NCI-H446 (cell line): Measurements from ENCODE around the gene KLHDC2.
"Not testable (repeated sequence)": the region's sequence is repeated elsewhere in the genome, so short reads cannot be mapped to it uniquely, and the experiment has no call there.

Source experiments
- DNase-seq, 2 experiments: peaks; one replicate each; lab custom pipeline; 2025; lab: John Stamatoyannopoulos, UW

Gene KLHDC2, protein sequence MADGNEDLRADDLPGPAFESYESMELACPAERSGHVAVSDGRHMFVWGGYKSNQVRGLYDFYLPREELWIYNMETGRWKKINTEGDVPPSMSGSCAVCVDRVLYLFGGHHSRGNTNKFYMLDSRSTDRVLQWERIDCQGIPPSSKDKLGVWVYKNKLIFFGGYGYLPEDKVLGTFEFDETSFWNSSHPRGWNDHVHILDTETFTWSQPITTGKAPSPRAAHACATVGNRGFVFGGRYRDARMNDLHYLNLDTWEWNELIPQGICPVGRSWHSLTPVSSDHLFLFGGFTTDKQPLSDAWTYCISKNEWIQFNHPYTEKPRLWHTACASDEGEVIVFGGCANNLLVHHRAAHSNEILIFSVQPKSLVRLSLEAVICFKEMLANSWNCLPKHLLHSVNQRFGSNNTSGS

DNA sequence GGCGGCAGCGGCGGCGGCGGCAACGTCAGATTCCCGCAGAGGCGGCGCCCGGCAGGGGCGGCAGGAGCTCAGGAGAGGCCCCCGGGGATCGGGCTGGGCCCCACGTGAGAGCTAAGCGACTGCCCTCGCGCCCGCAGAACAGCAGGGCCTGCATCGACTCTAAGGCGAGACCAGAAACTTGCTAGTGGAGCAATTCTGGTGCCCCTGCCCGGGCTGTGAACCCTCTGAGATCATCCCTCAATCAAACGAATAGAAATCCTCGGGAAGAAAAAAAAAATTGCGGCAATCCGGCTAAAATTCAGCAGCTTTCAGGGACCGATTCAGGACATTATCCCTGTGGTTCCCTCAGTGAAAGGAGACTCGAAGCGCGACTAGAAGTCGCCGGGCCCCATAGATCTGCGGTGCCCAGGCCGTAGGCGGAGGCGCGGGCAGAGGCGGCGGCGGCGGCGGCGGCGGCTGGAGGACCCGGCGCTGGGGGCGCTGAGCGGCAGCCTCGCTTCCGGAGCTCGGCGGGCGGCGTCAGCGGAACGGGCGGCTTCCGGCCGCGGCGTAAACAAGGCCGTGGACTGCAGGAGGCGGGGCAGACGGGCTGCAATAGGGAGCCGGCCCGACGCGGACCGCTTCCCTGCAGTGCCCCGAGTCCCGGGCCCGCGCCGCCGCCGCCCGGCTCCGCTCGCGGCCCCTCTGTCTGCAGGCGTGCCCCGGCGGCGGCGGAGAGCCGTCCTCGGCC, at the start of gene KLHDC2:
TSS of gene KLHDC2 (plus strand) at position 583 of the 730 bp plus-strand sequence. CDS start 316 bp downstream, outside the sequence.
- peak; percentile 58 to 88 for DNase-seq

DNA sequence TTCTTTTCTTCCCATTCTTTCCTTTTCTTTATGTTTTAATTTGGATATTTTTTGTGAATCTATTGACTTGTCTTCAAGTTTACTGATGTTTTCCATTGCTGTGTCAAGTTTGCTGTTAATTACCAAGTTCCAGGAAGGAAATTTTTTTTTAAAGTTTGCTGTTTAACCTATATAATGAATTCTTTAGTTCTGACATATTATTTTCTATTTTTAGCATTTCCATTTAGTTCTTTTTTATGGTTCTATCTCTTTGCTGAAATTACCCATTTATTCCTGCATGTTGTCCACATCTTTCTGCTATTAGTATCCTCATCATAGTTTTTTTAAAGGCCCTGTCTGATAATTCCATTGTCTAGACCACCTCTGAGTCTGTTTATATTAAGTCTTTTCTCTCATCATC, 47.2 kb upstream of the KLHDC2 start:
- no peak for DNase-seq

DNA sequence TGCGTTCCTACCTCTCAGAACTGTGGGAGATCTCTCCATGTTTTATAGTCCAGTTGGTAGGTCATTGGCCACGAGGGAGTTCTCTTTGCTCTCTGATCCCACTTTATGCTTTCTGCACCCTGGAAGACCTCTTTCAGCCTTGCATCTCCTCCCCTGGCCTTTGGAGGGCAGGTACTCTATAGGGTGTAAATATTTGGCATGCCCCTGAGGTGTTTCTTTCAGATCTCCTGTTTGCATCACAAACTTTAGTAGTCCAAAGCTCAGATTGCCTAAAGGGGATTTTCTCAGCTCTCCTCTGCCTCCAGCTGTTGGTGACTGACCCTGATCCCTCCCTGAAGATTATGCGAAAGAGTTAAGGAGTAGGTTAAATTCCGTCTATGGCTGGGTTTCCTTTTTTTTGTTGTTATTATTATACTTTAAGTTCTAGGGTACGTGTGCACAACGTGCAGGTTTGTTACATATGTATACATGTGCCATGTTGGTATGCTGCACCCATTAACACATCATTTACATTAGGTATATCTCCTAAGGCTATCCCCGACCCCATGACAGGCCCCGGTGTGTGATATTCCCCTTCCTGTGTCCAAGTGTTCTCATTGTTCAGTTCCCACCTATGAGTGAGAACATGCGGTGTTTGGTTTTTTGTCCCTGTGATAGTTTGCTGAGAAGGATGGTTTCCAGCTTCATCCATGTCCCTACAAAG, 46.1 kb upstream of the KLHDC2 start:
- not testable (repeated sequence) for DNase-seq

DNA sequence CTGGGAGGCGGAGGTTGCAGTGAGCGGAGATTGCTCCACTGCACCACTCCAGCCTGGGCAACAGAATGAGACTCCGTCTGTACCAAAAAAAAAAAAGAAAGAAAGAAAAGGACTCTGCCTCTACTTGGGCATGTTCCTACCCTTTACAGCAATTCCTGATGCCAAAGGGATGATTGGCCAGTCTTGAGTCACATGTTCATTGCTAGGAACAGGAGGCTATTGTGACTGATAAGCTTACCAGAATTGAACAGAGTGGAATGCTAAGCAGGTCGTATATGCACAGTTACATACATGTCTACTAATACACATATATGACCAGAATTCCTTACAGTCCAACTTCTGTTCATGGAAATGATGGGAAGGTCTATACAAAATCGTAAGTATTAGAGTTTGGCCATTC, 40.8 kb upstream of the KLHDC2 start:
- no peak for DNase-seq

DNA sequence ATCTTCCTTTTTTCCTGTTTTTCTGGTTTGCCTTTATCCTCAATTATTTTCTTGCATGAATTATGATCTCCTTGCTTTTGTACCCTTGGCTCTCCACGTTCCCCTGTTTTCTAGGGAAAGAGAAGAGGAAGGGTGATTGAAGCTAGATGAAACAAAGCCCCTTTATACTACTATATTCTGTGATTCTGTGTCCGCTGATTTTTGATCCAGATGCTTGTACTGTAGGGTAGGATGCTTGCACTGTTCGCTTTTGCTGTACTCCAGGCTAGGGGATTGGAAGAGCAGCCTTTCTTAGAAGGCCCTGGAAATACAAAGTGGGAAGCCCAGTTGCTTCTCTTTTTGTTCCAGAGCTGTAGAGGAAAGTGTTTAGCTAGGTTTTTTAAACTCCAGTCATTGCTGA, 35.1 kb upstream of the KLHDC2 start:
- DNase-seq = no peak

DNA sequence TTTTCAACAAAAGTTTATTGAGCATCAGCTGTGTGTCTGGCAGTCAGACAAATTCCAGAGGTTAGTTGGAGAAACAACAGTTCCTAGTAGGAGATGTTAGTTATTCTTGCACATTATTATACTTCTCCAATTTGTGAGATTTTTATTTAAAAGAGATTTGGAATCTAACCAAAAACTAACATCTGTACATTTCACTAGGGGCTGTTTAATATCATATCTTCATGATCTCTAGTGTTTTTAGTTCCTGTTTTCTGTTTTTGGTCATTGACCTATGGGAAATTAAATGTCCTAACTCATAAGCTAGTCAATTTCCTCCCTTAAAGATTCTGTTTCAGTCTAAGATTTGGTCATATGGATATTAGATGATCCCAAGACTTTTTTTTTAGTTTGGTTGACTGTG, 34.1 kb upstream of the KLHDC2 start:
- no peak for DNase-seq

DNA sequence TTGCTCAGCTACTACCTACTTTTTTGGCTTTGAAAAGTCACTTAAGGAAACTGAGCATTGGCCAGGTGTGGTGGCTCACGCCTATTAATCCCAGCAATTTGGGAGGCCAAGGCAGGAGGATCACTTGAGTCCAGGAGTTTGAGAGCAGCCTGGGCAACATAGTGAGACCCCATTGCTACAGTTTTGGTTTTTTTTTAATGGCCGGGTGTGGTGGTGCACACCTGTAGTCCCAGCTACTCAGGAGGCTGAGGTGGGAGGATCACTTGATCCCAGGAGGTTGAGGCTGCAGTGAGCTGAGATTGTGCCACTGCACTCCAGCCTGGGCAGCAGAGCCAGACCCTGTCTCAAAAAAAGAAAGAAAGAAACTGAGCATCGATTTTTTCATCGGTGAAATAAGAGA, 32.3 kb upstream of the KLHDC2 start:
- DNase-seq = not testable (repeated sequence)

DNA sequence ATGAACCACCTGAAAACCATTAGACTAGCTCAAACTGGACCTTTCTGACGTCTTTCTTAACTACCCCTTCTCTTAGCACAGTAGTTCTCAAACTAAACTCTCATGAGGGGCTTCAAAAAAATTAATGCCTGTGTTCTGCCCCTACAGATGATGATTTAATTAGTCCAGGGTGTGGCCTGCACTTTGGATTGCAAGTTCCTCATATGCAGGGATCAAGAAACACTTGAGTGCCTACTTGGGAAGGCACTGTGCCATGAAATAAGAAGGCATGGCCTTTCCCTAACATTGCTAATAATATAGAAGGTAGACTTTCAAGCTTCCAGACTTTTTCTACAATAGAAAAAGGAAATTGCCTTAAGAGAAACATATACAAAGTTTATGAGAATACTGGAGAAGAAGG, 22.8 kb upstream of the KLHDC2 start:
- no peak for DNase-seq

DNA sequence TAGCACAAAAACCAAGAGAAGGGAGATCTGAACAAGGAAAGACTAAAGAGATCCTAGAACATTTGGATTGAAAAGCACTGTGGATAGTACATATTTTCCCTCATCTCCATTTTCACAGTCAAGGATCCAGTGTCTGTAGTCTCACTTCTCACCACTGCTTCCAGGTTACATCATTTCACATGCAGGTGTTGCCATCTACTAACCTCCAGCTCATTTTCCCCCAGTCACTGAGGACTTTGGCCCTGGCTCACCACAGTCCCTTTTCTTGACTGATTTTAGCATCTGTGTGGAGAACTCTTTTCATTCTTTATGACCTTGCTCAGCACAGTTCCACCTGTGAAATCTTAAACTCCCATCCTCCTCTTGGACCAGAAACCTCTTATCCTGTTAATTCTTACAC, 21.5 kb upstream of the KLHDC2 start:
- DNase-seq = not testable (repeated sequence)

DNA sequence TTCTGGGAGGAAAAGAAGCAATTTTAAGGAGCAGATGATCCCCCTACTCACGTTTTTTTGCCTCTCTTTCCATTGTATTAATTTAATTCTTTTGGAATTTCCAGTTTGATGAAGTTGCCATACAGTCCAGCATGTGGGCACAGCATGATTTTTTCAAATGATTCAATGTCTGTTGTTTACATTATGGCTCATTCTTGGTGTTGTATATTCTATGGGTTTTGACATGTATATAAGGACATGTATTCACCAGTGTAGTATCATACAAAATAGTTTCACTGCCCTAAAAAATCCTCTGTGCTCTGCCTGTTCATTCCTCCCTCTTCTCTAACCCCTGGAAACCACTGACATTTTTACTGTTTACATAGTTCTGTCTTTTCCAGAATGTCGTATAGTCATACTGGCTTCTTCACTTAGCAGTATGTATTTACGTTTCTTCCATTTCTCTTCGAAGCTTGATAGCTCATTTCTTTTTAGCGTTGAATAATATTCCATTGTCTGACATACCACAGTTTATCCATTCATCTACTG, 13.3 kb upstream of the KLHDC2 start:
- DNase-seq = no peak

DNA sequence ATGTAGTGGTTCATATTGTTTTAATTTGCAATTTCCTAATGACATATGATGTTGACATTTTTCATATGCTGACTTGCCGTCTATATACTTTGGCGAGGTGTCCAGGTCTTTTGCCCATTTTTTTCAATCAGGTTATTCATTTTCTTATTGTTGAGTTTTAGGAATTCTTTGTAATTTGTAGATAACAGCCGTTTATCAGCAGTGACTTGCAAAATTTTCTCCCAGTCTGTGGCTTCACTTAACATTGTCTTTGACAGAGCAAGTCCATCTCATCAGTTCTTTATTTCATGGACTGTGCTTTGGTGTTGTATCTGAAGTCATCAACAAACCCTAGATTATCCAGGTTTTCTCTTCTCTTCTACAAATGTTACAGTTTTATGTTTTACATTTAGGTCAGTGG, 12.6 kb upstream of the KLHDC2 start:
- no peak for DNase-seq

DNA sequence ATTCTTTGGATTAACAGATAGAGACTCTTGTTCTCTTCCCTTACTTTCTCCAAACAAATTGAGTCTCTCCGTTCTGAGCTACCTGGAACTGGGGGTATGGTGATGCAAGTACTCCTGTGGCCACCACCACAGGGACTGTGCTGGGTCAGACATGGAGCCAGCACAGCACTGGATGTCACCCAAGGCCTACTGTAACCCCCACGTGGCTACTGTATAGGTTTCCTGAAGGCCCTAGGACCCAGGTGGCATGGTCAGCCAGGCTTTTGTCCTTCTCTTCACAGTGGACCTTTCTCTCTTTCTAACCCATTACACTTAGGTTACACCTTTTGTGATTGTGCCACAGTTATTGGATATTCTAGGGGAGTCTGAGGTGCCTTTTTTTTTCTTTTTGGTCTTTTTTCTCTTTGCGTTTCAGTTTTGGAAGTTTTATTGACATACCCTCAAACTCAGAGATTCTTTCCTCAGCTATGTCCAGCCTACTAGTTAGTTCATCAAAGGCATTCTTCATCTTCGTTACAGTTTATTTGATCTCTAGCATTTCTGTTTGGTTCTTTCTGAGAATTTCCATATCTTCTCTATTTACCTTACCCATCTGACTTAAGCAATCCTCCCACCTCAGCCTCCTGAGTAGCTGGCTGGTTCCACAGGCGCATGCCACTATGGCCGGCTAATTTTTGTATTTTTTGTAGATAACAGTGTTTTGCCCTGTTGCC, 6.0 kb upstream of the KLHDC2 start:
- DNase-seq = no peak

DNA sequence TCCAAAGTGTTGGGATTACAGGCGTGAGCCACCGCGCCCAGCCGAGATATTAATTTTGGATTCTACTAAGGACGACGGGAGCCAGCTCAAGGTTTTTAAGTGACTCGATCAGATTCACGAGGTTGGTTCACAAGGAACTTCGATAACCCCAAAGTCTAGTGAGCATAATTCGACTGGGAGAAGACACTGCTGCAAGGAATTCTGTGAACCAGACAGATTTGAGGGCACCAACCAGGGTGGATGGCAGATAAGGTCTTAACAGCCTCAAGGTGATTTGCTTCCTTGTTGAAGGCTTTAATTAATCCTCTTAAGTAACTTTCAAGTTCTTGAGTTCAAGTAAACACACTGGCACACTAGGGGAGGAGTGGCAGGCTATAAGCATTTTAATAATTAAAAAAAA, 1.1 kb upstream of the KLHDC2 start:
- no peak for DNase-seq

DNA sequence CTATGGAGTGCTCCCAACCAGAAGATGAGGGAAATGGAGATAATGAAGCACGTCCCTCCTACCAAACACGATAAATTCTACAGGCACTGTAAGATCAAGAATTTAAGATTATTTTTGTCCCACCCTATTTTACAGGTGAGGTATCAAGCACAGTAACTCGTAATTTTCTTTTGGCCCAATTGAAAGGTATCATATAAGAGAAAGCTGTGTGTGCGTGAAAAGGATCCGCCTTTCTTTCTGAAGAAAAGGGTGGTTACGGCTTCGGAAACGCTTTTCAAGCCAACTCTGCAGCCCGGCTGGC, 733 bp upstream of the KLHDC2 start:
- DNase-seq = peak in 1 of 2 experiments; percentile 54

DNA sequence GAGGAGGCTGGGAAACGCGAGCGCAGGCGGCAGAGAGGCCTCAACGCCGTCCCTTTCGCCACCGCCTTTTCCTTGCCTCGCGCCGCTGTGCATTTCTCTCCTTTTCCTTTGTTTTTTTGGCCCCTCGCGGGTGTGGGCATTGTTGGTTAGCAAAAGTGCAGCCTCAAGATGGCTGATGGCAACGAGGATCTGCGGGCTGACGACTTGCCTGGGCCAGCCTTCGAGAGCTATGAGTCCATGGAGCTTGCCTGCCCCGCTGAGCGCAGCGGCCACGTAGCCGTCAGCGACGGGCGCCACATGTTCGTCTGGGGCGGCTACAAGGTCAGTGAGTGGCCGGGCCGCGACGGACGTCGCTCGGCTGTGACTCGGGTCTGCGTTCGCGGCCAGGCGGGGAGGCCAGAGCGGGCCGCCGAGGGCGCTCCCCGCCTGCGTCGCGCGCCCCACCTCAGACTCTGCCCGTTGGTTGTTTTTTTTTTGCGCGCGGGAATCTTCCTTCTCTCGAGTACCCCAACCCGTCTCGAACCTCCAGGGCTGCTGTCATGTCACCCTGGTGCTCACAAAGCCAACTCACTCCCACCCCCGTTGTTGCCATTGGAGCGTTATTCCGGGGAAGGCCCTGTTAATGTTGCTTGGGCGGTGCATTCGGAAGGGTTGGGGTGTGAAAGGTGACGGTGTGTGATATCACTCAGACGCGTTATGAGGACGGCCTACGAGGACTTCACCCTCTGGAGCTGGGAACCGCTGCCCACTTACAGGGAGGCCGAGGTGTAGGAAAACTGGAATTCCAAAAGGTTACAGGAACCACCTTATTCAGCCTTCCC, 558 bp downstream of the KLHDC2 start:
- peak in 1 of 2 experiments; percentile 36 for DNase-seq

DNA sequence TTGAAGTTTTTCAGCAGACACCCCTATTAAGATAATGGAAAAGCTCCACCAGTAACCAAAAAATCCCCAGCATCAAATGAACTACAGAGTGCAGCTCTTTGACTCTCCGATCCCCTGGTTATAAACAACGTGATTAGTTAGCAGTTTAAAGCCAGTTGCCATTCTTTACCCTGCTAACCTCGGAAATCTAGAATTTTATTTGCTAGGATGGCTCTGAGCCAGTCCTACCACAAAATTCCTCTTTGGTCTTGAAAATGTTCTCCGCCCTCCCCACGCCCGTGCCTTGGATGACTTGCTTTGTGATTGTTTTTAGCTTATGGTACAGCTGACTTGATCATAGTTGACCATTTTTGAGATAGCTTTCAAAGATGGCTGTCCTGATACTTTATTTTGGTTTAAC, 1.2 kb downstream of the KLHDC2 start:
- no peak for DNase-seq

DNA sequence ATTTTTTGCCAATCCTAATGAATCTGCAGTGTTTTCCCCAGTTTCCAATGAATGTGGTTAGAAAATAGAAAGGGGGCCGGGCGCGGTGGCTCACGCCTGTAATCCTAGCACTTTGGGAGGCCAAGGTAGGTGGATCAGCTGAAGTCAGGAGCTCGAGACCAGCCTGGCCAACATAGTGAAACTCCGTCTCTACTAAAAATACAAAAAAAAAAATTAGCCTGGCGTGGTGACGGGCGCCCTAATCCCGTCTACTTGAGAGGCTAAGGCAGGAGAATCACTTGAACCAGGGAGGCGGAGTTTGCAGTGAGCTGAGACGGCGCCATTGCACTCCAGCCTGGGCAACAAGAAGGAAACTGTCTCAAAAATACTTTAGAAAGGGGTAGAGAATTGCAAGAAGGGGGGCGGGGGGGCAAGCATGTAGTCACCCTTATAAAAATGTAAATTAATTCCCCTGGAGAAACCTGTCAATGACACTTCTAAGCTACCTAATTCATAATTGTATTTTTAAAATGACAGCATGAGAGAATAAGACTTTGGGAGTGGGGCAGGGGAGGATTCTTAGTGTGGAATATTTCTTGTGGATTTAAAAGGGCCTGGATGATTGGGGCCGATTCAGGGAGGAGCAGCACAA, 1.7 kb downstream of the KLHDC2 start:
- no peak for DNase-seq

DNA sequence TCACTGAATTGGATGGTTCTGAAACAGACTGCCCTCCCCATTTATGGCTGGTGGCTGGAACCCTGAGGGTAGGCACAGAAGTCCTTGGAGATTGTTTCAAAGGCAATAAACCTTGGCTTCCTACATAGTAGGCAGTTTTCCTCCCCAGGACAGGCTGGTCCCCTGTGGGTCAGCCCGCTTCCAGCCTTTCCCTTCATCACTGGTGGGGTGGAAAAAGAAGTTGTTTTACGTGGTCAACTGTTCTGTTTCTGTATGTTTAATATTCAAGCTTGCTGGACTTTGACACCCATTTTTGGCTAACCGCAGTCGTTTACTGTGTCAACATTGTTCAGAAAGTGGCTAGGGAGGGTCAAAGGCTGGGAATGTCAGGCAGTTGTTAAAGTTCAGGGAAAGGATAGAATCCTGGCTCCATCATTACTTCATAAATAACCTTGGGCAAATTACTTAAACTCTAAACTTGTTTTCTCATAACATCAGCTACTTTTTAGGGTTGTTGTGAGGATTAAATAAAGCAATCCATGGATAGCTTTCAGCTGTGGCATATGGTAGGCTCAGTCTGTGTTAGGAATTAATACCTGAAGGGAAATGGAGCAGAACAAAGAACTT, 2.4 kb downstream of the KLHDC2 start:
- DNase-seq = no peak

DNA sequence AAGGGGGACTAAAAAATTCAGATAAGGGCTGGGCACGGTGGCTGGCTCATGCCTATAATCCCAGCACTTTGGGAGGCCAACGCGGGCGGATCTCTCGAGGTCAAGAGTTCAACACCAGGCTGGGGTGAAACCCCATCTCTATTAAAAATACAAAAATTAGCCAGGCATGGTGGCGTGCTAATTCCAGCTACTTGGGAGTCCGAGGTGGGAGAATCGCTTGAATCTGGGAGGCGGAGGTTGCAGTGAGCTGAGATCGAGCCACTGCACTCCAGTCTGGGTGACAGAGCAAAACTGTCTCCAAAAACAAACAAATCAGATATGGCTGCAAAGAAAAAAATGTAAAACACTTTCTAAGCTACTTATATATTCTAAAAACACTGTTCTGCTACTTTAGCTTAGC, 3.7 kb downstream of the KLHDC2 start:
- not testable (repeated sequence) for DNase-seq

DNA sequence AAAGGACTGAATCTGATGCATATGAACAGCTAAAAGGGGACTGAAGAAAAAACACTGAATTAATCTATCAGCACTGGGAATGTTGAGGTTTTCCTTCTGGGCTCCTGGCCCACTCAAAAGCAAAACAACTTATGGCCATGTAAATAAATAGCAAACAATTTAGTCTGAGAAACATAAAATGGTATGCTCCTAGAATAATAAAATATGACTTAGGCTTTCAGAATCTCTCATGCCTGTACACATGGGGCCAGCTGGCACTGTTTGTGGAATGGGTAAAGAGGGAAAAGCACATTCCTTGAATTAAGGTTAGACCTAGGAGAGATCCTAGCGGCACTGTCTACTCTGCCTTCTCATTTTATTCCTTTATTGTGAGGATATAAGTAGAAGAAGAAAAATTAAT, 6.2 kb downstream of the KLHDC2 start:
- DNase-seq = no peak
